ENCODE measurements around the gene IQSEC2. TPM values are rescaled to one million over a fixed set of nuclear protein-coding genes. Genes with fewer than 3 reads are reported as not detected.

The IQSEC2 gene
- total and polyA plus RNA-seq, 9 of the 15 experiments (the other 6 are each of a cell fraction or from before 2014, with no cell fraction given): 2.7 to 41.8 (median 20.1) TPM

GRCh38 chrX:53262918-53263394 lies 18.4 kb downstream of the IQSEC2 start:
- Histone ChIP-seq H3K4me1 (replicated peaks in 1 of 2; ENCODE audit: control insufficient read depth in 2 of 2, insufficient read depth in 2 of 2, low read length in 2 of 2) (peaks cover 48 to 55% of the 10 kb centered on the region in 2 experiments; a peak in 4 of 5 replicates), H3K9me1 (ENCODE audit: control insufficient read depth, insufficient read depth, low read length) (no peaks in the 10 kb centered on the region), H2AFZ (ENCODE audit: low read depth, low read length) (peak overlapping the region; percentile 65; the same call in 1 of the 2 replicates), H4K20me1 (replicated peaks; ENCODE audit: control insufficient read depth, insufficient read depth, low read length) (no peaks in the 10 kb centered on the region), H3K27ac (ENCODE audit: extremely low read depth, low read depth, low read length) (peak overlapping the region; percentile 10; the same call in 1 of the 3 replicates), H3K4me3 (no peak overlapping the region), H3K4me2 (ENCODE audit: insufficient read depth, low read length) (peak overlapping the region; percentile 43), H3K9ac (ENCODE audit: insufficient read depth in 1 of 2, low read depth in 2 of 2, low read length in 2 of 2) (no peak overlapping the region; a peak in 1 of 4 replicates), H3K9me3 (replicated peaks; ENCODE audit: control insufficient read depth, insufficient read depth, low read depth, low read length) (no peaks in the 10 kb centered on the region), H3K79me2 (ENCODE audit: control insufficient read depth, insufficient read depth, low read length) (no peaks in the 10 kb centered on the region; the same call in 2 of the 3 replicates), H3K27me3 (ENCODE audit: control insufficient read depth in 2 of 2, insufficient read depth in 2 of 2, low read length in 2 of 2) (no peaks in the 10 kb centered on the region), H3K36me3 (ENCODE audit: control insufficient read depth, insufficient read depth, low read length) (peaks cover 2% of the 10 kb centered on the region; the same call in 1 of the 3 replicates)
- WGBS (ENCODE audit: insufficient coverage, low coverage, missing lambda C conversion rate): 25% methylated on average over 7 of the region's 8 CpGs
- no TSS peak for BruUV-seq (replicated peaks)
- DNase-seq (ENCODE audit: extremely low read depth in 1 of 4, low spot score in 3 of 4) (peak; percentile 43 to 66 (median 54)), ATAC-seq (peak; percentile 43), FAIRE-seq (peak; percentile 91)
- ChIA-PET CTCF (ENCODE audit: low intra/inter-chr PET ratio) (no interaction called here), POLR2A (interaction anchor here (1.0 kb wide), 1 partner anchor 159 kb away, joined by 4 read pairs; the partner anchor contains the start of genes RIBC1 and SMC1A)
- intact Hi-C loops (cut with micrococcal nuclease): no loop called here
- in situ Hi-C loops (cut with MboI): no loop called here
- TF ChIP-seq GTF2E2 (tag; IDR thresholded peaks at IDR 0.05) (no peak), JUND (IDR thresholded peaks at IDR 0.05; ENCODE audit: borderline replicate concordance, low read depth, low read length) (peak; percentile 88), JUND (tag; IDR thresholded peaks at IDR 0.05; ENCODE audit: borderline replicate concordance, low read depth, low read length) (peak; percentile 37; the same call in 1 of the 3 replicates), USF1 (CRISPR knock-in tag; IDR thresholded peaks at IDR 0.05) (no peak), HDAC2 (IDR thresholded peaks at IDR 0.05) (0 out of 2 replicates have a peak, but pooled peaks have one; percentile 11), ETV6 (IDR thresholded peaks at IDR 0.05; ENCODE audit: borderline replicate concordance in 1 of 2, low read depth in 2 of 2, low read length in 1 of 2) (peak in 1 of 2 experiments; percentile 64; a peak in 2 of 4 replicates), ETV6 (CRISPR knock-in tag; IDR thresholded peaks at IDR 0.05; ENCODE audit: borderline replicate concordance) (no peak), KAT2B (IDR thresholded peaks at IDR 0.05; ENCODE audit: low read depth, low read length) (no peak), HNRNPL (IDR thresholded peaks at IDR 0.05; ENCODE audit: low read depth, low read length) (no peak), CTBP1 (IDR thresholded peaks at IDR 0.05; ENCODE audit: borderline replicate concordance) (peak; percentile 80), KDM1A (IDR thresholded peaks at IDR 0.05) (peak in 1 of 2 experiments; percentile 44; a peak in 1 of 4 replicates), FOSL1 (tag; conservative IDR thresholded peaks at IDR 0.05) (peak; percentile 86), ZNF778 (CRISPR knock-in tag; IDR thresholded peaks at IDR 0.05) (no peak), MTA1 (IDR thresholded peaks at IDR 0.05; ENCODE audit: borderline replicate concordance) (no peak), ZKSCAN8 (CRISPR knock-in tag; IDR thresholded peaks at IDR 0.05) (no peak)
- TF ChIP-seq, protein P1, sequence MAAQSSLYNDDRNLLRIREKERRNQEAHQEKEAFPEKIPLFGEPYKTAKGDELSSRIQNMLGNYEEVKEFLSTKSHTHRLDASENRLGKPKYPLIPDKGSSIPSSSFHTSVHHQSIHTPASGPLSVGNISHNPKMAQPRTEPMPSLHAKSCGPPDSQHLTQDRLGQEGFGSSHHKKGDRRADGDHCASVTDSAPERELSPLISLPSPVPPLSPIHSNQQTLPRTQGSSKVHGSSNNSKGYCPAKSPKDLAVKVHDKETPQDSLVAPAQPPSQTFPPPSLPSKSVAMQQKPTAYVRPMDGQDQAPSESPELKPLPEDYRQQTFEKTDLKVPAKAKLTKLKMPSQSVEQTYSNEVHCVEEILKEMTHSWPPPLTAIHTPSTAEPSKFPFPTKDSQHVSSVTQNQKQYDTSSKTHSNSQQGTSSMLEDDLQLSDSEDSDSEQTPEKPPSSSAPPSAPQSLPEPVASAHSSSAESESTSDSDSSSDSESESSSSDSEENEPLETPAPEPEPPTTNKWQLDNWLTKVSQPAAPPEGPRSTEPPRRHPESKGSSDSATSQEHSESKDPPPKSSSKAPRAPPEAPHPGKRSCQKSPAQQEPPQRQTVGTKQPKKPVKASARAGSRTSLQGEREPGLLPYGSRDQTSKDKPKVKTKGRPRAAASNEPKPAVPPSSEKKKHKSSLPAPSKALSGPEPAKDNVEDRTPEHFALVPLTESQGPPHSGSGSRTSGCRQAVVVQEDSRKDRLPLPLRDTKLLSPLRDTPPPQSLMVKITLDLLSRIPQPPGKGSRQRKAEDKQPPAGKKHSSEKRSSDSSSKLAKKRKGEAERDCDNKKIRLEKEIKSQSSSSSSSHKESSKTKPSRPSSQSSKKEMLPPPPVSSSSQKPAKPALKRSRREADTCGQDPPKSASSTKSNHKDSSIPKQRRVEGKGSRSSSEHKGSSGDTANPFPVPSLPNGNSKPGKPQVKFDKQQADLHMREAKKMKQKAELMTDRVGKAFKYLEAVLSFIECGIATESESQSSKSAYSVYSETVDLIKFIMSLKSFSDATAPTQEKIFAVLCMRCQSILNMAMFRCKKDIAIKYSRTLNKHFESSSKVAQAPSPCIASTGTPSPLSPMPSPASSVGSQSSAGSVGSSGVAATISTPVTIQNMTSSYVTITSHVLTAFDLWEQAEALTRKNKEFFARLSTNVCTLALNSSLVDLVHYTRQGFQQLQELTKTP (IDR thresholded peaks at IDR 0.05; ENCODE audit: low read depth in 1 of 2, partially characterized antibody in 2 of 2): no peak
- TF ChIP-seq, protein P2, sequence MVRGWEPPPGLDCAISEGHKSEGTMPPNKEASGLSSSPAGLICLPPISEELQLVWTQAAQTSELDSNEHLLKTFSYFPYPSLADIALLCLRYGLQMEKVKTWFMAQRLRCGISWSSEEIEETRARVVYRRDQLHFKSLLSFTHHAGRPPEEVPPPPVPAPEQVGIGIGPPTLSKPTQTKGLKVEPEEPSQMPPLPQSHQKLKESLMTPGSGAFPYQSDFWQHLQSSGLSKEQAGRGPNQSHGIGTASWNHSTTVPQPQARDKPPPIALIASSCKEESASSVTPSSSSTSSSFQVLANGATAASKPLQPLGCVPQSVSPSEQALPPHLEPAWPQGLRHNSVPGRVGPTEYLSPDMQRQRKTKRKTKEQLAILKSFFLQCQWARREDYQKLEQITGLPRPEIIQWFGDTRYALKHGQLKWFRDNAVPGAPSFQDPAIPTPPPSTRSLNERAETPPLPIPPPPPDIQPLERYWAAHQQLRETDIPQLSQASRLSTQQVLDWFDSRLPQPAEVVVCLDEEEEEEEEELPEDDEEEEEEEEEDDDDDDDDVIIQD (CRISPR knock-in tag; IDR thresholded peaks at IDR 0.05): no peak

Measured in K562 (cell line).